GM11168 (cell line): ENCODE data around the gene SNRPA.
"Not testable (repeated sequence)": the region's sequence is repeated elsewhere in the genome, so short reads cannot be mapped to it uniquely, and the experiment has no call there.

Source experiments
- in situ Hi-C: fragments of 300-500 bp; cut with MboI; formaldehyde crosslinking; loops from one replicate; pipeline ENCODE4 v1.12.0; 2022; ENCODE audit warnings: low sequenced_read_pairs; ENCODE audit not compliant: unreplicated experiment

Gene SNRPA

GRCh38 chr19:40774916-40775631 is 24.1 kb downstream of the SNRPA start, which contains the start of gene MIA:
MIA (plus strand) TSS chr19:40775521; CDS start chr19:40775543, 22 bp downstream.
- in situ Hi-C loops = no loop called here

GRCh38 chr19:40775632-40776022 is 24.6 kb downstream of the SNRPA start:
- in situ Hi-C loops = no loop called here

- in situ Hi-C loops = no loop called here
Observed at GRCh38 chr19:40776364-40776763, 25.4 kb downstream of the SNRPA start.

- in situ Hi-C loops = no loop called here
Observed at GRCh38 chr19:40776932-40777644, 26.1 kb downstream of the SNRPA start.

GRCh38 chr19:40777645-40777936 is 26.6 kb downstream of the SNRPA start:
- in situ Hi-C loops = no loop called here

GRCh38 chr19:40777937-40778705 is 27.1 kb downstream of the SNRPA start, which contains the start of gene RAB4B:
RAB4B (plus strand) TSS chr19:40778247; CDS start chr19:40778376, 129 bp downstream.
- in situ Hi-C loops = no loop called here

- in situ Hi-C loops = no loop called here
Observed at GRCh38 chr19:40778706-40779284, 27.8 kb downstream of the SNRPA start.

- in situ Hi-C loops = no loop called here
Observed at GRCh38 chr19:40780582-40780981, 29.6 kb downstream of the SNRPA start.

- in situ Hi-C loops = no loop called here
Observed at GRCh38 chr19:40781140-40781539, 30.1 kb downstream of the SNRPA start.

GRCh38 chr19:40783711-40784110 is 32.7 kb downstream of the SNRPA start:
- in situ Hi-C loops = no loop called here

GRCh38 chr19:40784146-40784545 is 33.1 kb downstream of the SNRPA start:
- in situ Hi-C loops = not testable (repeated sequence)

- in situ Hi-C loops = no loop called here
Observed at GRCh38 chr19:40785526-40785925, 34.5 kb downstream of the SNRPA start.

- in situ Hi-C loops = no loop called here
Observed at GRCh38 chr19:40786060-40787037, 35.3 kb downstream of the SNRPA start.

- in situ Hi-C loops = no loop called here
Observed at GRCh38 chr19:40791349-40791748, 40.3 kb downstream of the SNRPA start.

GRCh38 chr19:40791996-40792395 is 41.0 kb downstream of the SNRPA start:
- in situ Hi-C loops = no loop called here

GRCh38 chr19:40797166-40797962 is 46.4 kb downstream of the SNRPA start:
- in situ Hi-C loops = no loop called here

GRCh38 chr19:40797963-40798682 is 47.1 kb downstream of the SNRPA start:
- in situ Hi-C loops = no loop called here
